ENCODE data around the gene CRYM. TPM values are rescaled to one million over a fixed set of nuclear protein-coding genes. Genes with fewer than 3 reads are reported as not detected.

Gene CRYM
- total and polyA plus RNA-seq, 2 donors (not counting 3 experiments of a cell fraction or from before 2014, with no cell fraction given): not detected

DNA sequence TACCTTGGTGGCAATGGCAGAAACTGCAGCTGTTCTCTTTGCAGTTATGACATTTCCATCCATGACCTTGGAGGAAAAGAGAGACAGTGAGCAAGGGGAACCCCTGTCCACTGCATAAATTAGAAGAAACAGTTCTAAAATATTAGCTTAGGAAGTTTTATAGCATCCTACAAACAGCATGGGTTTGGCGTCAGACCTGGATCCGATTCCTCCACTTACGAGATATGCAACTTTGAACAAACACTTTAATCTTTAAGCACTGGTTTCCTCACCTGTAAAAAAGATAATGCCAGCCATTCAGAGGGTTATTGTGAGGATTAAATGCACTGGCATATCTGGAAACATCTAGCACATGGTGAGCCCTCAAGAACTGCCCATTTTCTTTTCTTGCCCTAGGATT, 2.6 kb downstream of the CRYM start:
- Histone ChIP-seq H2AFZ (ENCODE audit: low read depth, low read length) (no peak overlapping the region), H4K20me1 (replicated peaks; ENCODE audit: control insufficient read depth, extremely low read depth, insufficient read depth, low read length) (no peaks in the 10 kb centered on the region), H3K27ac (ENCODE audit: insufficient read depth, low read depth, low read length) (no peak overlapping the region), H3K4me2 (ENCODE audit: insufficient read depth, low read length) (no peak overlapping the region), H3K4me3 (replicated peaks in 1 of 3; ENCODE audit: insufficient read depth in 1 of 3, low read depth in 1 of 3, low read length in 3 of 3) (no peak overlapping the region), H3K4me1 (ENCODE audit: control insufficient read depth, extremely low read depth, insufficient read depth, low read length) (peaks cover 2% of the 10 kb centered on the region), H3K36me3 (ENCODE audit: control insufficient read depth in 2 of 2, extremely low read depth in 1 of 2, insufficient read depth in 2 of 2, low read length in 2 of 2) (no peaks in the 10 kb centered on the region), H3K9me3 (replicated peaks; ENCODE audit: control insufficient read depth, insufficient read depth, low read length) (no peaks in the 10 kb centered on the region), H3K9ac (replicated peaks; ENCODE audit: extremely low read depth, insufficient read depth, low read length) (no peak overlapping the region), H3K9me1 (replicated peaks; ENCODE audit: control insufficient read depth, extremely low read depth, insufficient read depth, low read length) (no peaks in the 10 kb centered on the region), H3K27me3 (ENCODE audit: control insufficient read depth in 2 of 2, insufficient read depth in 2 of 2, low read length in 2 of 2) (peaks cover 23 to 28% of the 10 kb centered on the region in 2 experiments), H3K79me2 (ENCODE audit: control insufficient read depth, insufficient read depth, low read length) (no peaks in the 10 kb centered on the region)
- TF ChIP-seq JUN (IDR thresholded peaks at IDR 0.05; ENCODE audit: borderline replicate concordance, insufficient read depth, insufficient read length, low read depth): no peak
- TF ChIP-seq POLR2AphosphoS5 (IDR thresholded peaks at IDR 0.05; ENCODE audit: insufficient read depth, low read depth, low read length): no peak
- TF ChIP-seq FOS (IDR thresholded peaks at IDR 0.05; ENCODE audit: borderline replicate concordance, insufficient read depth, low read length): no peak
- no peak for TF ChIP-seq GATA2 (IDR thresholded peaks at IDR 0.05; ENCODE audit: insufficient read depth, insufficient read length, low read depth, low read length)
- TF ChIP-seq, protein P1, sequence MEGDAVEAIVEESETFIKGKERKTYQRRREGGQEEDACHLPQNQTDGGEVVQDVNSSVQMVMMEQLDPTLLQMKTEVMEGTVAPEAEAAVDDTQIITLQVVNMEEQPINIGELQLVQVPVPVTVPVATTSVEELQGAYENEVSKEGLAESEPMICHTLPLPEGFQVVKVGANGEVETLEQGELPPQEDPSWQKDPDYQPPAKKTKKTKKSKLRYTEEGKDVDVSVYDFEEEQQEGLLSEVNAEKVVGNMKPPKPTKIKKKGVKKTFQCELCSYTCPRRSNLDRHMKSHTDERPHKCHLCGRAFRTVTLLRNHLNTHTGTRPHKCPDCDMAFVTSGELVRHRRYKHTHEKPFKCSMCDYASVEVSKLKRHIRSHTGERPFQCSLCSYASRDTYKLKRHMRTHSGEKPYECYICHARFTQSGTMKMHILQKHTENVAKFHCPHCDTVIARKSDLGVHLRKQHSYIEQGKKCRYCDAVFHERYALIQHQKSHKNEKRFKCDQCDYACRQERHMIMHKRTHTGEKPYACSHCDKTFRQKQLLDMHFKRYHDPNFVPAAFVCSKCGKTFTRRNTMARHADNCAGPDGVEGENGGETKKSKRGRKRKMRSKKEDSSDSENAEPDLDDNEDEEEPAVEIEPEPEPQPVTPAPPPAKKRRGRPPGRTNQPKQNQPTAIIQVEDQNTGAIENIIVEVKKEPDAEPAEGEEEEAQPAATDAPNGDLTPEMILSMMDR (IDR thresholded peaks at IDR 0.05; ENCODE audit: extremely low read depth in 1 of 2, insufficient read depth in 1 of 2, low read depth in 1 of 2, low read length in 2 of 2): no peak
- no peak for TF ChIP-seq POLR2A (IDR thresholded peaks at IDR 0.05; ENCODE audit: low read depth, low read length)
- no peak for TF ChIP-seq EZH2 (IDR thresholded peaks at IDR 0.05; ENCODE audit: borderline replicate concordance, low read depth, low read length, severe bottlenecking)
- TF ChIP-seq, protein P2, sequence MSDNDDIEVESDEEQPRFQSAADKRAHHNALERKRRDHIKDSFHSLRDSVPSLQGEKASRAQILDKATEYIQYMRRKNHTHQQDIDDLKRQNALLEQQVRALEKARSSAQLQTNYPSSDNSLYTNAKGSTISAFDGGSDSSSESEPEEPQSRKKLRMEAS (IDR thresholded peaks at IDR 0.05; ENCODE audit: insufficient read depth, insufficient read length): no peak
- no peak for TF ChIP-seq MYC (IDR thresholded peaks at IDR 0.05; ENCODE audit: low read depth, low read length)
- no peak for FAIRE-seq
- CTCF ChIA-PET: interaction anchor here (1.0 to 3.4 kb wide), 5 partner anchors 10 to 25 kb away, joined by 3 to 19 read pairs (median 7); no protein-coding TSS in a partner anchor
- dilution Hi-C loops (cut with MboI; ENCODE audit: extremely low pct_ligation_motif_present, low sequenced_read_pairs): no loop called here
- DNase-seq (ENCODE audit: low read depth, low spot score): no peak
- intact Hi-C loops (cut with micrococcal nuclease): loop anchor here (5.0 kb wide), 1 partner anchor 423 kb away; no protein-coding TSS in a partner anchor
- BruUV-seq (replicated peaks): no TSS peak
- POLR2A ChIA-PET: no interaction called here

Data from endothelial cell of umbilical vein (primary cell).